RWPE2 (cell line): ENCODE measurements around the gene TF.

Experiments
- ATAC-seq: fragments of 200-7000 bp; cut with Tn5 transposase; 3 replicates; pipeline ENCODE4 v1.9.1; 2021; ENCODE audit warnings: low read depth
- DNase-seq: peaks from one replicate; pipeline ENCODE4 v3.0.0-alpha.2; 2020; ENCODE audit warnings: low spot score
- H3K27ac ChIP-seq: fragments of 450-650 bp; 2 replicates; pipeline ENCODE4 v1.5.1; 2017; ENCODE audit warnings: mild to moderate bottlenecking; ENCODE audit not compliant: poor library complexity, severe bottlenecking
- H3K27me3 ChIP-seq: fragments of 250-450 bp; sonication (Bioruptor Pico); 2 replicates; pipeline ENCODE4 v1.5.1; 2021; ENCODE audit warnings: mild to moderate bottlenecking, moderate library complexity; ENCODE audit not compliant: insufficient read depth, poor library complexity, severe bottlenecking
- H3K36me3 ChIP-seq: fragments of 250-450 bp; sonication (Bioruptor Pico); 2 replicates; pipeline ENCODE4 v1.5.1; 2020; ENCODE audit warnings: low read depth, mild to moderate bottlenecking, moderate library complexity
- H3K4me1 ChIP-seq: fragments of 250-450 bp; sonication (Bioruptor Pico); 2 replicates; pipeline ENCODE4 v1.5.1; 2021; ENCODE audit warnings: mild to moderate bottlenecking, moderate library complexity; ENCODE audit not compliant: insufficient read depth, poor library complexity, severe bottlenecking
- H3K4me3 ChIP-seq: fragments of 250-450 bp; sonication (Bioruptor Pico); 2 replicates; pipeline ENCODE4 v1.5.1; 2021; ENCODE audit warnings: mild to moderate bottlenecking, moderate library complexity; ENCODE audit not compliant: severe bottlenecking
- H3K9me3 ChIP-seq: fragments of 250-450 bp; sonication (Bioruptor Pico); 2 replicates; pipeline ENCODE4 v1.5.1; 2021; ENCODE audit warnings: mild to moderate bottlenecking, moderate library complexity; ENCODE audit not compliant: severe bottlenecking
- CTCF ChIP-seq: fragments of 450-650 bp; IDR thresholded peaks from one replicate; pipeline ENCODE4 v1.5.1; 2017; ENCODE audit warnings: mild to moderate bottlenecking, moderate library complexity; ENCODE audit not compliant: poor library complexity, severe bottlenecking

TF gene

DNA sequence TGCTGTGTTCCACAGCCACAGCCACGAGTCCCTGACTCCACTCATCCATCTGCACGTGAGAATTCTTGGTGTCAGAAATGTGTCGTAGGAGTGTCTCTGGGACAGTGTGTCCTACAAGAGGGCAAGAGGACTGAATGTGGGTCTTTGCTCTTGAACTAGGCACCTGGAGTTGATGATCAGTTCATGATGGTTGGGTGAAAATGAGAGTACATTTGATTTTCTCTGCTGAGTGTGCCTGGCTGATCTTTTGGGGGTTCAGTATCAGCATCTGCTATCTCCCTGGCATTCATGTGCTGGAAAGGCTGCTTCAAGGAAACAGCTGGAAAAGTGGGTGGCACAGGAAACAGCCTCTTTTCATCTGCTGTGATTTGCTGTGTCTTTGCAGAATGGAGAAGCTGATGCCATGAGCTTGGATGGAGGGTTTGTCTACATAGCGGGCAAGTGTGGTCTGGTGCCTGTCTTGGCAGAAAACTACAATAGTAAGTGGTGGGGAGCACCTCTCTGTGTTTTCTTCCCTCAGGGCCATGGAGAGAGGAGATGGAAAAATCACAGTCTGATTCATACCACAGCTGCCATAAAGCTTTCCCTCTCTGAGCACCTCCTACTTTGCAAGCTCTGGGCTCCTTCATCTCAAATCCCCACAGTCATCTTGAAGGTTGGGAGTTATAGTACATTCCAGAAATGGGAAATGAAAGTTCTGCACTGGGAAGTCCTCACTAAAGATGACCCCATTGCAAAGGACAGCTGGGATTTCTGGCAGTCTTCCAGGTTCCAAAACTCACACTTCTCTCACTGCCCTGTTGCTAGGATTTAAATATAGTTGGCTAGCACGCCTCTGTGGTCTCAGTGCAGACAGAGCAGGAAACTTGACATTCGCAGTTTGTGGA lies 17.8 kb downstream of the TF start:
- H3K27me3 ChIP-seq: peaks cover 16% of the 10 kb centered on the region
- no peaks in the 10 kb centered on the region for H3K9me3 ChIP-seq
- no peak overlapping the region for H3K27ac ChIP-seq
- no peak; the same call in 2 of the 3 replicates for ATAC-seq
- no peak overlapping the region for H3K4me3 ChIP-seq
- H3K4me1 ChIP-seq: no peaks in the 10 kb centered on the region
- DNase-seq: no peak
- TF ChIP-seq CTCF: no peak
- H3K36me3 ChIP-seq: no peaks in the 10 kb centered on the region

- no peak for ATAC-seq
- no peaks in the 10 kb centered on the region for H3K4me1 ChIP-seq
Measured at GRCh38 chr3:133765256-133765655, 19.1 kb downstream of the TF start.

GRCh38 chr3:133767607-133768006 lies 21.4 kb downstream of the TF start:
- no peaks in the 10 kb centered on the region for H3K9me3 ChIP-seq
- TF ChIP-seq CTCF: no peak
- DNase-seq (no peak), ATAC-seq (no peak)
- H3K27me3 ChIP-seq: no peaks in the 10 kb centered on the region
- H3K27ac ChIP-seq: no peak overlapping the region
- H3K36me3 ChIP-seq: no peaks in the 10 kb centered on the region
- no peak overlapping the region for H3K4me3 ChIP-seq
- H3K4me1 ChIP-seq: no peaks in the 10 kb centered on the region

More at GRCh38 chr3:133765256-133765655, 19.1 kb downstream of the TF start:
- Histone ChIP-seq H3K36me3 (no peaks in the 10 kb centered on the region), H3K4me3 (no peak overlapping the region), H3K27ac (no peak overlapping the region), H3K27me3 (peaks cover 15% of the 10 kb centered on the region), H3K9me3 (no peaks in the 10 kb centered on the region)
- TF ChIP-seq CTCF: no peak
- DNase-seq: no peak

- Histone ChIP-seq H3K4me3 (no peak overlapping the region), H3K27ac (no peak overlapping the region), H3K27me3 (no peaks in the 10 kb centered on the region), H3K9me3 (no peaks in the 10 kb centered on the region), H3K4me1 (no peaks in the 10 kb centered on the region), H3K36me3 (no peaks in the 10 kb centered on the region)
- ATAC-seq (no peak), DNase-seq (no peak)
- TF ChIP-seq CTCF: no peak
Measured at GRCh38 chr3:133769536-133769935, 23.3 kb downstream of the TF start.

DNA sequence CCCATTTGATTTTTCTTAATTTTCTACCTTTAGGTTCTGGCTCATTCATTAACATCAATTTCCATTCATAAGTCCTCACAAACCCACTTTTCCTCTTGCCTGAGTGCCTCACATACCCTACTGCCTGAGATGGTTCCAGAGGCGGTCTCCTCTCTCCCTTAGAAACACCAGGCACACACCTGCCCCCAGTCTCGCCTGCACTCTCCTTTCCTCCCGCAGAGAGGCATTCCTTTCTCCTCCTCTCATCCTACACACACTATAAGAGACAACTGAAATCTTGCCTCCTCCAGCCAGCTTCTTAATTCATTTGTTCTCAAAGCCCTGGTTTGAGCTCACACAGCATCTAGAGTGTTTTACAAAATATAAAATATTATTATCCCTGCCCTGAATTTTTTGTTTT lies 27.5 kb downstream of the TF start:
- DNase-seq: no peak
- H3K4me3 ChIP-seq: no peak overlapping the region
- H3K27ac ChIP-seq: no peak overlapping the region
- ATAC-seq: no peak
- H3K36me3 ChIP-seq: no peaks in the 10 kb centered on the region
- H3K27me3 ChIP-seq: no peaks in the 10 kb centered on the region
- H3K9me3 ChIP-seq: no peaks in the 10 kb centered on the region
- no peak for TF ChIP-seq CTCF
- no peaks in the 10 kb centered on the region for H3K4me1 ChIP-seq
